GM18526 (cell line): ENCODE measurements around the gene M1AP.

ENCODE experiments used
- POLR2A ChIP-seq: IDR thresholded peaks from 3 replicates; pipeline ENCODE4 v1.6.1; 2011; ENCODE audit not compliant: insufficient read length; ENCODE audit errors: extremely low read depth

Gene M1AP

GRCh38 chr2:74670263-74670662, 22.1 kb upstream of the M1AP start:
- no peak for TF ChIP-seq POLR2A

GRCh38 chr2:74668087-74668486, 20.0 kb upstream of the M1AP start:
- no peak for TF ChIP-seq POLR2A

GRCh38 chr2:74659462-74659861, 11.3 kb upstream of the M1AP start:
- no peak for TF ChIP-seq POLR2A

- no peak for TF ChIP-seq POLR2A
Measured at GRCh38 chr2:74658516-74658915, 10.4 kb upstream of the M1AP start.

- TF ChIP-seq POLR2A, result no peak
Measured at GRCh38 chr2:74655579-74655978, 7.4 kb upstream of the M1AP start.

- TF ChIP-seq POLR2A, result peak; percentile 52
Measured at GRCh38 chr2:74653985-74654882, 6.1 kb upstream of the M1AP start, which contains the start of gene SEMA4F. Gene SEMA4F, plus strand, starts transcription at chr2:74654247. Its CDS starts 130 bp downstream, at chr2:74654377.

GRCh38 chr2:74653589-74653984, 5.5 kb upstream of the M1AP start:
- no peak for TF ChIP-seq POLR2A

GRCh38 chr2:74646834-74647482, 1.2 kb downstream of the M1AP start:
- no peak for TF ChIP-seq POLR2A

GRCh38 chr2:74646201-74646600, 1.9 kb downstream of the M1AP start:
- no peak for TF ChIP-seq POLR2A

- TF ChIP-seq POLR2A, result no peak
Measured at GRCh38 chr2:74645344-74645743, 2.8 kb downstream of the M1AP start.

GRCh38 chr2:74639550-74639949, 8.6 kb downstream of the M1AP start:
- TF ChIP-seq POLR2A, result no peak

- no peak for TF ChIP-seq POLR2A
Measured at GRCh38 chr2:74632939-74633312, 15.2 kb downstream of the M1AP start.

- TF ChIP-seq POLR2A, result no peak
Measured at GRCh38 chr2:74632209-74632938, 15.8 kb downstream of the M1AP start.

- TF ChIP-seq POLR2A, result no peak
Measured at GRCh38 chr2:74628538-74629105, 19.5 kb downstream of the M1AP start.

GRCh38 chr2:74625658-74626425, 22.3 kb downstream of the M1AP start:
- TF ChIP-seq POLR2A, result no peak
